NCI-H524 (cell line): ENCODE results near the gene GPR155.
"Not testable (repeated sequence)": the region's sequence is repeated elsewhere in the genome, so short reads cannot be mapped to it uniquely, and the experiment has no call there.

Source experiments
- DNase-seq, 2 experiments: peaks; one replicate each; lab custom pipeline; 2025; lab: John Stamatoyannopoulos, UW

The GPR155 gene

DNA sequence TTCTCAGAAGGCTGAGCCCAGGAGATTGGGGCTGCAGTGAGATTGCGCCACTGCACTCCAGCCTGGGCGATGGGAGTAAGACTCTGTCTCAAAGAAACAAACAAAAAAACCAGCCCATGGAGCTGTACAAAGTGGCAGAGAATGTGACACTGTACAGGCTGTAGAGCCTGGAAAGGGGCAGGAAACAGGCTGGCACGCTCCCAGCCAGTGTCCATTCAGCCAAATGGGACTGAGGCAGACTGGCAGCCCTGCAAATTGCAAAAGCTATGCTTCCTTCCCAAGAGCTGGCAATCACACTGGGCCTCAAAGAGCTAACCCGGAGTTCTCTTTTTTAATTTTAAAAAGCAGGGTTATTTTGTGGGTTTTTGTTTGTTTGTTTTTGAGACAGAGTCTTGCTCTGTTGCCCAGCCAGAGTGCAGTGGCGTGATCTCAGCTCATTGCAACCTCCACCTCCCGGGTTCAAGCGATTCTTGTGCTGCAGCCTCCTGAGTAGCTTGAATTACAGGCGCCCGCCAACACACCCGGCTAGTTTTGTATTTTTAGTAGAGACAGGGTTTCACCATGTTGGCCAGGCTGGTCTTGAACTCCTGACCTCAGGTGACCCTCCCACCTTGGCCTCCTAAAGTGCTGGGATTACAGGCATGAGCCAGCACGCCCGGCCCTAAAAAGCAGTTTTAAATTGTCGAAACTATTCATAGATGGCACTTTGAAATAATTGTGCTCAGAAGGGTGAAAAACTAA lies 48.5 kb downstream of the GPR155 start:
- no peak for DNase-seq

DNA sequence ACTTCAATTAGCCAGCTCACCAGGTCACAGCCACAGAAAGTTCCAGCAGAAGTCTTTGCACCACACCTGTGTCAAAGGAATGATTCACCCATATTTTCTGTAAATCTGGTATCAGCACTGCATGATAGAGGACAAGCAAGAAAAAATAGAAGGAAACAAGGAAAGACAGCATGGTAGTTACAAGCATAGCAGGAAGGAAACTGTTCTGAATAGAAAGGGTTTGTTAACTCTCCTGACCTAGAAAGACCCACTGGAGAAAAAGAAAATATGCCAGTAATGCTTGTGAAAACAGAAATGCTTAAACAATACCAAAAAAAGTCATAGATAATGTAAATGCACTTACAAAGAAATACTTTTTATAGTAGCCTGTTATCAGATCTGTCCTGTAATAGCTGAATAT lies 50.5 kb downstream of the GPR155 start:
- no peak for DNase-seq

DNA sequence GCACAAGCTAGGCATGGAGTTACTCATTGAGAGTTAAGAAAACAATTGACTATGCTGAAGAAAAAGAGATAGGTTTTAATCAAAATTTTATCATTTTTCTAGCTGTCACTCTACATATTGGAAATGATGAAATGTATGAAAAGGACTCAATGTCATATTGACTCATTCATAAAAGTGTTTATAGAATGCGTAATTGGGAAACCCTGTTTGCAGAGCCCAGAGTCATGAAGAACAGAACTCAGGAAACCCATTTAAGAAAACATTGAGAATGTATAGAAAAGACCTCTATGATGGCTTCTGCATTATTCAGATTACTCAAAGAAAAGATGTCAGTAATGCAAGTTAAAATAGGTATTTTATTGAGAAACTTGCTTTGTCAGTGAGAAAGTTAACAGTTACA lies 54.9 kb downstream of the GPR155 start:
- no peak for DNase-seq

DNA sequence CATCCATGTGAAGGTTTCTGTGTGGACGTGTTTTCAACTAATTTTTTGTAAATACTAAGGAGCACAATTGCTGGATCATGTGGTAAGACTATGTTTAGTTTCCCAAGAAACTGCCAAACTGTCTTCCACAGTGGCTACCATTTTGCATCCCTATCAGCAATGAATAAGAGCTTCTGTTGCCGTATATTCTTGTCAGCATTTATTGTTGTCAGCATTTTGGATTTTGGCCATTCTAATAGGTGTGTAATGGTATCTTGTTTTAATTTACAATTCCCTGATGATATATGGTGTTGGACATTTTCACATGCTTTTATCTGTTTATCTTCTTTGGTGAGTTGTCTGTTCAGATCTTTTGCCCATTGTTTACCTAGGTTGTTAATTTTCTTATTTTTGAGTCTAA lies 56.8 kb downstream of the GPR155 start:
- no peak for DNase-seq

DNA sequence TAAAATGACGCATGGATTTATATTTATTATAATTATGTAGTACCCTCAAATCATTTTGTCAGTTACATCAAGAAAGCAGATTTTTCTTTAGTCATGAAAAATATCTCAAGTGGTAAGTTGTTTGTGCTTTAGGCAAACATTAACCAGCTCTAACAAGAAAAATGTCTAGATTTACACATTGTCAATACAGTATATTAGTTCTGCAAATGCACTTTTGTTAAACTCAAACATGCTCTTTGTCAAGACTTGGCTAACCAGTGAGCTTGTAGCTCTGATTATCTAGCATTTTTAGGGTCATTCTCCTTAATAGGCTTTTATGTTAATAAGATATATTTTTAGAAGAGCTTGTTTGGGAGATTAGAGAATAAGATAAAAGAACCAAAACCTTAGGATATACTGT lies 58.6 kb downstream of the GPR155 start:
- no peak for DNase-seq

DNA sequence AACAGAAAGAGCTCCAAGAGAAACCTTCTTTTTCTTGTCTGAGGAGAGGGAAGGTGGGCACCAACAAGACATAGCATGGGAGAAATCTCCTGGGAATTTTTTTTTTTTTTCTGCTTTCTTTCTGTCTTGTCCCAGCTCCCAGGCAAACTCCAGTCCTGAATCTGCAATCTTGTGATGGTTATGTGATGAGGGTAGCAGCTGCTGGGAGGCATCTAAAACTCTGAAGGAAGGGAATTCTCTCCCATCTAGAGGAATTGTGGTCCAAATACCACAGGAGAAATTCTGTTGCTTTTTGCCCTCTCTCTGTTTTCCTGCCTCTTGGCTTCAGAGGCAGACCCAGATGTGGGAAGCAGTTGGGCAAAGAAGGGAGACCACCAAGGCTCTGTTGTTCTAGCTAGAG lies 74.6 kb downstream of the GPR155 start:
- no peak for DNase-seq

DNA sequence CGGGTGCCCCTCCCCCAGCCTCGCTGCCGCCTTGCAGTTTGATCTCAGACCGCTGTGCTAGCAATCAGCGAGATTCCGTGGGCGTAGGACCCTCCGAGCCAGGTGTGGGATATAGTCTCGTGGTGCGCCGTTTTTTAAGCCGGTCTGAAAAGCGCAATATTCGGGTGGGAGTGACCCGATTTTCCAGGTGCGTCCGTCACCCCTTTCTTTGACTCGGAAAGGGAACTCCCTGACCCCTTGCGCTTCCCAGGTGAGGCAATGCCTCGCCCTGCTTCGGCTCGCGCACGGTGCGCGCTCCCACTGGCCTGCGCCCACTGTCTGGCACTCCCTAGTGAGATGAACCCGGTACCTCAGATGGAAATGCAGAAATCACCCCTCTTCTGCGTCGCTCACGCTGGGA lies 76.8 kb downstream of the GPR155 start:
- not testable (repeated sequence) for DNase-seq

DNA sequence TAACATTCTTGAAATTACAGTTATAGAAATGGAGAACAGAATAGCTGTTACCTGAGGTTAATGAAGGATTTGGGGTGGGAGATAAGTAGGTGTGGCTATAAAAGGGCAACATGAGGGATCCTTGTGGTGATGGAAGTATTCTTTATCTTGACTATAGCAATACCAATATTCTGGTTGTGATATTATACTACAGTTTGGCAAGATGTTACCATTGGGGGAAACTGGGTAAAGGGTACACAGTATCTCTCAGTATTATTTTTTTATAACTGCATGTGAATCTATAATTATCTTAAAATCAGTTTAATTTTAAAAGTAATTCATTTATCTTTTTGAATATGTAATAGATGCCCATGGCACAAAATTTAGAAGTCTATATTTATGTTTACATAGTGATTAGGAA lies 83.2 kb downstream of the GPR155 start:
- DNase-seq, result no peak

DNA sequence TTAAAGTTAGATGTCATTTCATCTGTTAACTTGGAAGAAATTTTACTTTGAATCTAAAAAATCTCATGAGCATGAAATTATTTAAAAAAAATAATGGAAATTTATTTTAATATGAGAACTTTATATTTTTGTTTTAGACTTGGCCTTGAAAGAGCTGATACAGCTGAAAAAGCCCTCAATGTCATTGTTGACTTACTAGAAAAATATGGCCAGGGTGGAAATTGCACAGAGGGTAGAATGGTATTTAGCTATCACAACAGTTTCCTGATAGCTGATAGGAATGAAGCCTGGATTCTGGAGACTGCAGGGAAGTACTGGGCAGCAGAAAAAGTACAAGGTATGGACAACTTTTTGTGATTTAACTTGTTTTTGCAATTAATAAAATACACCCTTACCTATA lies 86.0 kb downstream of the GPR155 start:
- no peak for DNase-seq

DNA sequence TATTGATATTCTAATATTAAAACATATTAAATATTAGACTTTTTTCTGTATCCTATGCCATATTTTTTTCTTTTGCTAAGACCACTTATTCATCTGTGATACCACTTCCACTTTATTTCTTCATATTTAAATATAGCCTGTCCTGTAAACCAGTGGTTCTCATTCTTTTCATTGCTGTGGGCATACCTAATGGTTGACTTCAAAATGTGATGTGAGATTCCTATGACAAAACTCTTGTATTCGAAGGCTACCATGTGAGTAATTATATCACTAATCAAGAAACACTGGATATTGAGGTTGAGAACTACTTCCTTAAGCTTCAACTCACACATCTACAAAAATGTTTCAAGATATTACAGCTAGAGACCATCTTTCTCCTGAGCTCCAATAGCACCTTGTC lies 87.7 kb downstream of the GPR155 start:
- DNase-seq, result no peak

DNA sequence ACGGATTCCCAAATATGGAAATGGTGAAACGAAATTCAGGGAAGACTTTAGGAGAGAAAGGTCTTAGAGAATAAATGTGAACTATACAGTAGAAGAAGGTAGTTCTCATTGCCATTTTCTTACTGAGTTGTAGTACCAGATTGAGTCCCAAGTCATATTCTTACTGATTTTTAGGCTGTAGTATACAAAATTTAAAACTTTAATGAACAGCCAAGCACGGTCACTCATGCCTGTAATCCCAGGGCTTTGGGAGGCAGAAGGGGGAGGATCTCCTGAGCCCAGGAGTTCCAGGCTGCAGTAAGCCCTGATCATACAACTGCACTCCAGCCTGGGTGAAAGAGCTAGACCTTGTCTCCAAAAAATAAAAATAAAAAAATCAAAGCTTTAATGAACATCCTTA lies 89.1 kb downstream of the GPR155 start:
- no peak for DNase-seq

DNA sequence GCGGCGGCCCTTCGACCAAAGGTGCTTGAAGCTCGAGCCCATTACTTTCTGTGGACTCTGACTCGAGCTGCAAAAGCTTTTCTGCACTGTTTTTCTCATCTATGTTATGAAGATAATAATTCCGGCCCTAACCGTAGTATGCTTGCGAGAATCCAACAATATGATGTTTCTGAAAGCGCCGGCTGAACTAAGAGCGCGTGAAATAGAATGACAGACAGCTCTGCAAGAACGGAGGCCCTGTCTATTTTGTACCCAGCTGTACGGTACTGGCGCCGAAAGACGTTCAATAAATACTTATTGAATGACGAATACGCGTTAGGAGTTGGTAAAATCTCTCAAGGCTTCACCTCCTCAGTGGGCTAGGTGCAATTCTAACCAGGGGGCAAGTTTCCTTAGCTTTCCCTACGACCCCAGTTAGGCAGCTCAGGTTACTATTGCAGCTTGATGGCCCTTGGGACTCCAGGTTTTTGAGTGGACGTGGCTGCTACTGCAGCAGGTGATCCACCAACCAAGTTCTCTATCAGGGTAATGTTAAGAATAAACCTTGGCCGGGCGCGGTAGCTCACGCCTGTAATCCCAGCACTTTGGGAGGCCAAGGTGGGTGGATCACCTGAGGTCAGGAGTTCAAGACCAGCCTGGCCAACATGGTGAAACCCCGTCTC lies 90.7 kb downstream of the GPR155 start:
- peak in 1 of 2 experiments; percentile 38 for DNase-seq

DNA sequence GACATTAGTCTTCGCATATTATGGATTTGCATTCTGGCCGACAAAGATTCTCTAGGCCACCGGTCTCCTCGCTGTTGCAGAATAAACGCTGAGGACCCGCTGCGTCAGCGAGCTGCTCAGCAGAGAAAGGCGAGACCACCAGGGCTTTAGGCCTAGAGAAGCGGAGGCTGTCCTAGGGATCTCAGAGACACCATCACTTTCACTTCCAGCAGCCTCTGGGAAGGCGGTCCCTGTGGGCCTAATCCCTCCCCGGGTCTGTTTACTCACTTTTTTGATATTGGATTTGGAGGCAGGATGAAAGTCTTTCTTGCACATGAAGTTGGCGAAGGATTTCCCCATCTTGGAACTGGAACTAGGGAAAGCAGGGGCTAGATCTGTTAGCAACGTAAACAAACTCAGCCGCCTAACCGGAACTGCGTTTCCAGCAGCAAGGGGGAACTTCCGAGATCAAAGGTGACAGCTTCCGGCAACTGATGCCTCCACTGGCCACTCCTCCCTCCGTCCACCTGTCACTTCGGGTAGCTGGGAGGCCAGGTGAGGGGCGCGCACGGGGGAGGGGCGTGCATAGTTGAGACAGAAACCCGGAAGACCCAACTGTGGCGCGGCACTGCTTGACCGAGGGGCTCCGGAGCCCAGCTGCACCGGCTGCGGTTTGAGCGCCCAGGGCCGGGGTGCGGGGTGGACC lies 91.4 kb downstream of the GPR155 start, which contains the start of gene SCRN3:
Gene SCRN3, plus strand, starts transcription at position 447 of the 685 bp plus-strand sequence. CDS start 2,554 bp downstream, outside the sequence.
- peak; percentile 37 to 76 for DNase-seq

DNA sequence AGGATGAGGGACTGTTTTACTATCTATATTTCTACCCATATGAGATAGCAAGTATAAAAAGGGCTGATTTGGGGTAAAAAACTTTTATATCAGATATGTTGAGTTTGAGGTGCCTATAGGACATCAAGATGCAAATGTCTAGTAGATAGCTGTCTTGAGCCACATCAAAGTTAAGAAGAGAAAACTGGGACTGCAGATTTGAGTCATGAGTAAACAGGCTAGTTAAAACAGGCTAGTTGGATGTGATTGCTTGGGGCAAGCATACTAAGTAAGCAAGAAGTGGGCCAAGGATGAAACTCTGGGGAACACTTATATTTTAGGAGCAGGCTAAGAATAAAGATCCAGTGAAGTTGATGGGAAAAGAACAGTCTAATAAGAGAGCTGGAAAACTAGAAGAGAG lies 94.1 kb downstream of the GPR155 start:
- no peak for DNase-seq

DNA sequence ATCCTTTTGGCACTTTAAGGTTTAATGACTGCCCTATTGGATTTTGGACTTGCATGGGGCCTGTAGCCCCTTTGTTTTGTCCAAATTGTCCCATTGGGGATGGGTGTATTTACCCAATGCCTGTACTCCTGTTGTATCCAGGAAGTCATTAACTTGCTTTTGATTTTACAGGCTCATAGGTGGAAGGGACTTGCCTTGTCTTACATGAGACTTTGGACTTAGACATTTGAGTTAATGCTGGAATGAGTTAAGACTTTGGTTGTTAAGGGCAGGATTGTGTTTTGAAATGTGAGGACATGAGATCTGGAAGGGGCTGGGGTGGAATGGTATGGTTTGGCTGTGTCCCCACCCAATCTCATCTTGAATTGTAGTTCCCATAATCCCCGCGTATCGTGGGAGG lies 96.5 kb downstream of the GPR155 start:
- DNase-seq, result not testable (repeated sequence)

DNA sequence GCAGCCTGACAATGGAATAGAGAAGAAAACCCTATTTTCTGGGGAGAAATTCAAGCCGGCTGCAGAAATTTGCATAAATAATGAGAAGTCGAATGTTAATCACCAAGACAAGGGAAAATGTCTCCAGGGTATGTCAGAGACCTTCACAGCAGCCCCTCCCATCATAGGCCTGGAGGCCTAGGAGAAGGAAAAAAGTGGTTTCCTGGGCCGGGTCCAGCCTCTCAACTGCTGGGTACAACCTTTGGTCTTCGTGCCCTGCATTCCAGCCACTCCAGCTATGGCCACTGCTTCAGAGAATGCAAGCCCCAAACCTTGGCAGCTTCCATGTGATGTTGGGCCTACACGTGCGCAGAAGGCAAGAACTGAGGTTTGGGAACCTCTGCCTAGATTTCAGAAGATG lies 97.3 kb downstream of the GPR155 start:
- no peak for DNase-seq

DNA sequence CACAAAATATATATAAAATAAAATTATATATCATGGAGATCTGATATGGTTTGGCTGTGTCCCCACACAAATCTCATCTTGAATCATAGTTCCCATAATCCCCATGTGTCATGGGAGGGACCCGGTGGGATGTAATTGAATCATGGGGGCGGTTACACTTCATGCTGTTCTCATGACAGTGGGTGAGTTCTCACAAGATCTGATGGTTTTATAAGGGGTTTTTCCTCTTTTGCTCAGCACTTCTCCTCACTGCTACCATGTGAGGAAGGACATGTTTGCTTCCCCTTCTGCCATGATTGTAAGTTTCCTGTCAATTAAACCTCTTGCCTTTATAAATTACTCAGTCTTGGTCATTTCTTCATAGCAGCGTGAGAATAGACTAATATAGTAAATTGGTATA lies 98.1 kb downstream of the GPR155 start:
- not testable (repeated sequence) for DNase-seq

DNA sequence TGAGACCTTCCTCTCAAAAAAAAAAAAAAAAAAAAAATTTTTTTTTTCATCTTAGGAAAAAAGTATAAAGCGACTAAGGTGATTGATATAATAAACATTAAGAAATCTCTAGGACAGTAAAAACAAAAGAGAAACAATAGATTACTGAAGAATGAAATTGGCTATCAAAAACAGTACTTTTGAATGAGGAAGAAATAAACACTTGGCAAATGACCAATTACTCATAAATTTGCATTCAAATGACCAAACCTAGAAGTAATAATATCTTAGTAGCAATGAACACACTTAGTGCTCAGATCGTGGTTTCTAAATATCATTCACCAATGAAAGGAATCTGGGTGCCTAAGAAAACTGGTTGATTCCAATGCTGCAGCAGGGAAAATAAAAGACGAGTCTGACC lies 101.6 kb downstream of the GPR155 start:
- no peak for DNase-seq

DNA sequence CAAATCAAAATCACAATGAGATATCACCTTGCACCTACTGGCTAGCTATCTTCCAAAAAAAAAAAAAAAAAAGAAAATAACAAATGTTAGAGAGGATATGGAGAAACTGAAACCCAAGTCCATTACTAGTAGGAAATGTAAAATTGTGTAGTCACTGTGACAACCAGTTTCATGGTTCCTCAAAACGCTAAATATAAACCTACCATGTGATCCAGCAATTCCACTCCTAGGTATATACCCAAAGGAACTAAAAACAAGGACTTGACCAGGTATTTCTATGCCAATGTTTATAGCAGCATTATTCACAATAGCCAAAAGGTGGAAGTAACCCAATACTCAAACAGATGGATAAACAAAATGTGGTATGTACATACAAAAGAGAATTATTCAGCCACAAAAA lies 103.0 kb downstream of the GPR155 start:
- DNase-seq, result no peak
